Testis (tissue), 2 donors: Measurements from ENCODE around the gene ABRACL.

Experiments
- POLR2A ChIP-seq: fragments of 450-650 bp; IDR thresholded peaks from one replicate; pipeline ENCODE4 v1.6.1; 2017; ENCODE audit warnings: antibody characterized with exemption, mild to moderate bottlenecking, moderate library complexity
- TF ChIP-seq, protein P1 (sequence below), 3 experiments: fragments of 450-650 bp in 2 of 3; fragments of 200-600 bp in 1 of 3; sonication (generic) in 1 of 3; IDR thresholded peaks; one replicate each; pipeline ENCODE4 v1.5.1; 2016 to 2019; ENCODE audit warnings: antibody characterized with exemption in 3 of 3, mild to moderate bottlenecking in 2 of 3, moderate library complexity in 1 of 3

DNA sequence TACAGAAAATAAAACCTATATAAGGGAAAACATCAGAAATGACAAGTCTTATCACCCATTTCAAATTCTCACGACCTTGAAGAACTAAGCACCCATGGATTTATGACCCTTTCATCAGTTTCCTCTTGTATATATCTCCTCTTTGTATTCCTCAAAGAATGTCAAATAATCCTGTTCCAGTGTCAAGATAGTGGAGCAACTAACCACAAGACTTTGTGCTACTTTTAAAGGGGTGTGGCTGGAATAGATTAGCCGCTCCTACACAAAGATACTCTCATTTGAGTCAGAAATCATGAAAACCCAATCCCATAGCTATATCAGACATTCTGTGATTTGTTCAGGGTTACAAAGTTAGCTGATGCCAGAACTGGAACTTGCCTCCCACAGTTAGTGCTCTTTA lies 47.1 kb upstream of the ABRACL start:
- TF ChIP-seq, protein P1, sequence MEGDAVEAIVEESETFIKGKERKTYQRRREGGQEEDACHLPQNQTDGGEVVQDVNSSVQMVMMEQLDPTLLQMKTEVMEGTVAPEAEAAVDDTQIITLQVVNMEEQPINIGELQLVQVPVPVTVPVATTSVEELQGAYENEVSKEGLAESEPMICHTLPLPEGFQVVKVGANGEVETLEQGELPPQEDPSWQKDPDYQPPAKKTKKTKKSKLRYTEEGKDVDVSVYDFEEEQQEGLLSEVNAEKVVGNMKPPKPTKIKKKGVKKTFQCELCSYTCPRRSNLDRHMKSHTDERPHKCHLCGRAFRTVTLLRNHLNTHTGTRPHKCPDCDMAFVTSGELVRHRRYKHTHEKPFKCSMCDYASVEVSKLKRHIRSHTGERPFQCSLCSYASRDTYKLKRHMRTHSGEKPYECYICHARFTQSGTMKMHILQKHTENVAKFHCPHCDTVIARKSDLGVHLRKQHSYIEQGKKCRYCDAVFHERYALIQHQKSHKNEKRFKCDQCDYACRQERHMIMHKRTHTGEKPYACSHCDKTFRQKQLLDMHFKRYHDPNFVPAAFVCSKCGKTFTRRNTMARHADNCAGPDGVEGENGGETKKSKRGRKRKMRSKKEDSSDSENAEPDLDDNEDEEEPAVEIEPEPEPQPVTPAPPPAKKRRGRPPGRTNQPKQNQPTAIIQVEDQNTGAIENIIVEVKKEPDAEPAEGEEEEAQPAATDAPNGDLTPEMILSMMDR (IDR thresholded peaks at IDR 0.05) = no peak
- TF ChIP-seq POLR2A = no peak
